SU-DHL-6 (cell line): Measurements from ENCODE around the gene CSF1R.

Experiments used
- CTCF ChIP-seq: fragments of 200-600 bp; sonication (generic); IDR thresholded peaks from one replicate; pipeline ENCODE4 v1.5.1; 2017; ENCODE audit warnings: antibody characterized with exemption, mild to moderate bottlenecking, low read length, moderate library complexity; ENCODE audit not compliant: insufficient read depth, poor library complexity, severe bottlenecking
- EZH2phosphoT487 ChIP-seq: fragments of 200-600 bp; sonication (generic), shearing (Covaris generic); conservative IDR thresholded peaks from 2 replicates; pipeline ENCODE4 v1.6.1; 2018; ENCODE audit warnings: mild to moderate bottlenecking, antibody characterized with exemption, low read length, moderate library complexity, mixed read lengths

GRCh38 chr5:150120062-150120441, 33.7 kb upstream of the CSF1R start:
- TF ChIP-seq CTCF: no peak
- TF ChIP-seq EZH2phosphoT487: no peak
